Measurements from ENCODE around the gene PRKAR1B. TPM values are rescaled to one million over a fixed set of nuclear protein-coding genes. Genes with fewer than 3 reads are reported as not detected.

Gene PRKAR1B
- 10 to 100 TPM; 28.8 to 46.7 (median 34.7) TPM for polyA plus RNA-seq (ENCODE audit: insufficient read depth in 1 of 5, insufficient read length in 5 of 5, low replicate concordance in 1 of 5)
- long read RNA-seq, donor 1, transcript PRKAR1B-201 (11 exons, 2,007 nt): major isoform, 12 of 14 reads
- long read RNA-seq, donor 1, partial matches to known transcripts: 0 of 14 reads
- long read RNA-seq, donor 1, other reads (novel, unspliced or antisense): 0 of 14 reads
- long read RNA-seq, donor 2, transcript PRKAR1B-201 (11 exons, 2,007 nt): major isoform, 5 of 8 reads
- long read RNA-seq, donor 2, partial matches to known transcripts: 0 of 8 reads
- long read RNA-seq, donor 2, other reads (novel, unspliced or antisense): 0 of 8 reads
- long read RNA-seq, donor 3, transcript PRKAR1B-201 (11 exons, 2,007 nt): major isoform, 9 of 24 reads
- long read RNA-seq, donor 3, partial matches to known transcripts: 12 of 24 reads
- long read RNA-seq, donor 3, other reads (novel, unspliced or antisense): 0 of 24 reads
- long read RNA-seq, donor 4, partial matches to known transcripts: 41 of 51 reads
- long read RNA-seq, donor 4, other reads (novel, unspliced or antisense): 0 of 51 reads
- long read RNA-seq, donor 5, transcript PRKAR1B-201 (11 exons, 2,007 nt): major isoform, 5 of 7 reads
- long read RNA-seq, donor 5, partial matches to known transcripts: 0 of 7 reads
- long read RNA-seq, donor 5, other reads (novel, unspliced or antisense): 0 of 7 reads
- long read RNA-seq, donor 6, transcript PRKAR1B-211 (11 exons, 2,533 nt): minor isoform, 5 of 42 reads
- long read RNA-seq, donor 6, transcript PRKAR1B-201 (11 exons, 2,007 nt): major isoform, 8 of 42 reads
- long read RNA-seq, donor 6, partial matches to known transcripts: 26 of 42 reads
- long read RNA-seq, donor 6, other reads (novel, unspliced or antisense): 0 of 42 reads
- long read RNA-seq, donor 7, transcript PRKAR1B-201 (11 exons, 2,007 nt): major isoform, 5 of 15 reads
- long read RNA-seq, donor 7, partial matches to known transcripts: 5 of 15 reads
- long read RNA-seq, donor 7, other reads (novel, unspliced or antisense): 0 of 15 reads
- long read RNA-seq, donor 8, partial matches to known transcripts: 0 of 4 reads
- long read RNA-seq, donor 8, other reads (novel, unspliced or antisense): 0 of 4 reads

- no peak for DNase-seq
Measured at GRCh38 chr7:727104-727805, at the start of gene PRKAR1B. TSS of gene PRKAR1B (minus strand) at chr7:727281. CDS start at chr7:711505, 15,776 bp downstream.

DNA sequence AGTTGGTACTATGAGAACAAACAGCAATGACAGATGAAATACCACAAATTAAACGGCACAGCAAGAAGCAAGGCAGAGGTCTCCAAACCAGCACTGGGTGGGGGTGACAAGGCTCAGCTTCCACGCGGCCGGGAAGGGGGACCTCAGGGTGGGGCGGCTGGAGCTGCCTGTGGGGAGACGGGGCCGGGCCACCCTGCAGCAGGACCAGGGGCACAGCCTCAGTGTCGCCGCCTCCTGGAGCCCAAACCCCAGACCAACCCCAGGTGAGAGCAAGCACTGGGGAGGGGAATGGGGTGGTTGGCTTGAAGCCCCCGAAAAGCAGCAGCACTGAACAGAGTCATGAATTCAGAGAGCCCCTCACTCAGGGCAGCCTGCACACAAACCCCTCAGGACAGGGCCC is 49.3 kb upstream of the PRKAR1B start:
- DNase-seq: no peak

DNA sequence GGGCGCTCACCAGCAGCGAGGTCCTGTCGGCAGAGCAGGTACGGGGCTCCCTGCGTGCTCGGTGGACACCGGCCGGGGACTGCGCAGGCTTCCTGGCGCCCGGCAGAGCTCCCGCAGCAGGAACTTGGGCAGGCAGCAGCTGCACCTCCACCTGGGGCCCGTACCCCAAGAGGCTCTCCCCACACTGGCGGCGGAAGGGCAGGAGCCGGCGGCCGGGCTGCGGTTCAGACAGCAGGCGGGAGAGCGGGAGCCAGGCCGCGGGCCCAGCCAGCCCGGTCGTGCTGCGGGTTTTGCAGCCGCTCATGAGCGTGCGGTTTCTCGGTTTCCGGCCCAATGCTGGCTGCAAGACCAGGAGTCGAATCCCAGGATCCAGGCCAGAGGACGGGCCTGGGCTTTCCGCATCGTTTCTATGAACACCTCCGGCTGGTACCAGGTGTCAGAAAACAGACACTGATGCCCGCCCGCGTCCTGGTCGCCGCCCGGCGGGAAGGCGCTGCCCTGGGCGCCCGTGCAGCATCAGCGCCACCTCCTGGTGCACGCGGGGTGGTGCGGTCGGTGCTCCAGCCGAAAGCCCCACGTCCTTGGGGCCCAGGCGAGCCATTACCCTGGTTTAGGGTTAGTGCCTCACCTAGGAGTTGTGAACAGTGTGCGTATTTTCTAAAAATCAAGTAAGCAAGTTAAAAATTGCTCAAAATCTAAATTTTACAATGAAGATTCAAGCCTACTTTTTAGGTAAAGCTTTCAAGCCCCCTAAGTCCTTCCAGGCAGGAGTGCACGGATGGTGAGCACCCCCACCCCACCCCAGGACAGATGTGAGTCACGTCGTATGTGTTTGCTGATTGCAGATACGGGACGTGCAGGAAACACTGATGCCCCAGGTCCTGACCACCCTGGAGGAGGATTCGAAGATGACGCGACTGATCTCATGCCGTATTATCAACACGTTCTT is 47.4 kb upstream of the PRKAR1B start:
- DNase-seq: peak; percentile 19 to 27

GRCh38 chr7:773622-773915 is 46.5 kb upstream of the PRKAR1B start:
- no peak for DNase-seq

DNA sequence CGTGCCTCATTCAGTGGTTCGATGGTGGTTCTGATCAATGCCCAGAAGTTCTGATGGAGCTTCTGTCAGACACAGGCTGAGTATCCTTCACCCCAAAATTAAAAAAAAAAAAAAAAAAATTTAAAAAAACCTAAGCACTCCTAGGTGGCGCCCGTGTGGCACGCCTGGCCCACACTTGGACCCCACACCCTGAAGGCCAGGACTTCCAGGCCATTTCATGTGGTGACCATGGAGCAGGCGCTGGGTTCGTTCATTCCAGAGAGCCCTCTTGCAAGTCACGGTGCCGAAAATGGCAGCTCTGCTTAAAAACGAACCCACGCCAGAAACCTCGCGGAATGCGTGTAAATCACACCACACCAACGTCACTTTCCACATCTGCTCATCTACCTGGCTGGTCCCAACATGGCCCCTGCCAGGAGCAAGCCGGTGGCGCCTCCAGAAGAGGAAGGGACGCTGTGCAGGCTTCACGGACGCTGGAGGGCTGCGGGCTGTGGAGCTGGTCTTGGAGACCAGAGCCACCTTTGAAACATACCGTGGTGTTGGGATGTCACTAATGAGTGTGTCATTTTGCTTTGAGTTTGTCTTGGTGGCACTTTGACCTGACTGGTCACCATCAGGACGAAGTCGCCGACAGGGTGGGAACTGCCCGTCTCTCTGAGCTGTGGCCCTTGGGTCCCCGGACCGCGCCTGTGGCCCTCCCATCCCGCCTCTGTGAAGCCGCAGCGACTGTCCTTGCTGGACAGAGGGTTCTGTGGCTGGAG is 46.0 kb upstream of the PRKAR1B start:
- DNase-seq: no peak

DNA sequence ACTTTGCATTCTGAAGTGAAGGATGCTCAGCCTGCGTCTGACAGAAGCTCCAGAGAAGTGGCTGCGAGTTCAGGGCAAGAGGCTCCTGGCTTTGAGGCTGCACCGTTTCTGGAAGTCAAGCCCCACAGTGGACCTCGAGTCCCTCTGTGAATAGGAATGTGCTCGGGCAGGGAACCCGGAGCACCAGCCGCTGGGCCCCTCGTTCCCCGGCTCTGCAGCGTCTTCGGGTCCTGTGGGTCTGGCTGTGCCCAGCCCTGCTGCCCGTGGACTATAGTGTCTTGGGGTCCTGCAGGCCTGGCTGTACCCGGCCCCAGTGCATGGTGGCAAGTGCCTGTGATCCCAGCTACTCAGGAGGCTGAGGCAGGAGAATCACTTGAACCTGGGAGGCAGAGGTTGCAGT is 45.3 kb upstream of the PRKAR1B start:
- DNase-seq: no peak

GRCh38 chr7:772005-772294 is 44.9 kb upstream of the PRKAR1B start:
- no peak for DNase-seq

- DNase-seq: peak; percentile 66 to 68
Measured at GRCh38 chr7:771234-772004, 44.3 kb upstream of the PRKAR1B start.

- DNase-seq: no peak
Measured at GRCh38 chr7:770741-771166, 43.7 kb upstream of the PRKAR1B start.

DNA sequence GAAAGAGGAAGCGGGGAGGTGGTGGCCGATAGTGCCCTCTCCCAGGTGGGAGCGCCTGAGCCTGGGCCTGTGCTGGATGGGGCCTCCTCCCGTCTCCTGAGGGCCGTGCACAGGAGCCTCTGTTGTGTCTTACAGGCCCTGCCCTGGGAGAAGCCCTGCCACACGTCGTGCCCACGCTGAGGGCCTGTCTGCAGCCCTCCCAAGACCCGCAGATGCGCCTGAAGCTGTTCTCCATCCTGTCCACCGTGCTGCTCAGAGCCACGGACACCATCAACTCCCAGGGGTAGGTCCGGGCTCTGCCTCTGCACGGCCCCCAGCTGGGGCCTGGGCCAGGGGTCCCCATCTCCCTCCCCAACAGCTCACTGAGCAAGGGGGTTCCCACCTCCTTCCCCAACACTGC is 43.3 kb upstream of the PRKAR1B start:
- no peak for DNase-seq

GRCh38 chr7:768881-769504 is 41.9 kb upstream of the PRKAR1B start:
- no peak for DNase-seq

- DNase-seq: no peak
Measured at GRCh38 chr7:767941-768731, 41.1 kb upstream of the PRKAR1B start.

DNA sequence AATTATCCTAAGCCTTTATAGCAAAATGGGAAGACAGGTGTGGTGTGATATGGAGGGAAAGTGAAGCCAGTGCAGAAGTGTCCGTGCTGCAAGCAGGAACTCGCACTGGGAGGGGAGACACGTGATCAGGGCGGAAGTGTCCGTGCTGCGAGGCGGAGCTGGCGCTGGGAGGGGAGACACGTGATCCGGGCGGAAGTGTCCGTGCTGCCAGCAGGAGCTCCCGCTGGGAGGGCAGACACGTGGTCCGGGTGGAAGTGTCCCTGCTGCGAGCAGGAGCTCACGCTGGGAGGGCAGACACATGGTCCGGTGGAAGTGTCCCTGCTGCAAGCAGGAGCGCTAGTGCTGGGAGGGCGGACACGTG is 40.5 kb upstream of the PRKAR1B start:
- no peak for DNase-seq

DNA sequence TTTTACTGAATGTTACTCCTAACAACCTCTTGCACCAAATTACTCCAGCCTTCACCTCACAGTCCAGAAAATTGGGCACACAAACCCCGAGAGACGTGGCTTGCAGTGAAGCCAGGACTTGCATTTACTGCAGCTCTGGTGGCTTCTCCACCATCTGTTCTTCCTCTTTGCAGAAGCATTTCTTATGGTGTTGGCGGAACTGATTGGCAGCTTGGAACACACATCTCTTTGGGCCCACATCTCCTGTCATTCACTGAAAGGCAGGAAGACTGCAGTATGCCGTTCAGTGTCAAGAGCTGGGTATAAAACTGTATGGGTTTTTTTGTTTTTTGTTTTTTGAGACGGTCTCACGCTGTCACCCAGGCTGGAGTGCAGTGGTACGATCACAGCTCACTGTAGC is 38.3 kb upstream of the PRKAR1B start:
- DNase-seq: no peak

- no peak for DNase-seq
Measured at GRCh38 chr7:763762-764161, 36.7 kb upstream of the PRKAR1B start.

- no peak for DNase-seq
Measured at GRCh38 chr7:762885-763284, 35.8 kb upstream of the PRKAR1B start.

- no peak for DNase-seq
Measured at GRCh38 chr7:761631-762030, 34.5 kb upstream of the PRKAR1B start.

GRCh38 chr7:761101-761500 is 34.0 kb upstream of the PRKAR1B start:
- DNase-seq: no peak
